HCEC 1CT (cell line): ENCODE results near the gene KCNC3.
"Not testable (repeated sequence)": the region's sequence is repeated elsewhere in the genome, so short reads cannot be mapped to it uniquely, and the experiment has no call there.

Source experiments
- DNase-seq: peaks from one replicate; pipeline ENCODE4 v3.0.0-alpha.2; 2017

KCNC3 gene

GRCh38 chr19:50352242-50352641 is 23.1 kb upstream of the KCNC3 start:
- DNase-seq, result no peak

- DNase-seq, result no peak
Measured at GRCh38 chr19:50349277-50350057, 20.3 kb upstream of the KCNC3 start.

GRCh38 chr19:50347089-50347581 is 18.0 kb upstream of the KCNC3 start:
- DNase-seq, result not testable (repeated sequence)

DNA sequence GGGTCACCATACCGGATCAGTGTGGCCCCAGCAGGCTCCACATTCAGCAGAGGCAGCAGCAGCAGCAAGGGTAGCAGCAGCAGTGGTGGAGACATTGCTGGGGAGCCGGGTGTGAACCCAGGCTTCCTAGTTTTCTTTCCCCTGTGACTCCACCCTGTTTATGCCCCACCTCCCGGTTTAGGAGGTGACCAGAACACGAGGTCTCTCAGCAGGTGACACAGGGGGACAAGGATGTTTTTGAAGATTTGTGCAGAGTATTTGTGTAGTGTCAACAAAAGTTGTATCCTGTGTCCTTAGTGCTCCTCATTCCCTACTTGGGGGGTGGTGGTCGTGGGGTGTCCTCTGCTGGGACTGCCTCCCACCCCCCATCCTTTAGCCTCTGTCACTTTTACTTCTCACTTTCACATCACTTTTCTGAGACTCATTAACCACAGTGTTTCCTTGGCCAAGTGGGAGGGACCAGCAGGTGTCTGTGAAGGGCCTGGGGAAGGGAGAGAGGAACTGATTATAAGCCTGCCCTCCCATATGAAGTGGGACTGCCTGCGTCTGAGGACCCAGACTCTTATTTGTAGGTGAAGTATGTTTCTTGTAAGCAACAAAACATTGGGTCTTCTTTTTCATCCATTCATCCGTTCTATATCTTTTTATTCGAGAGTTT is 15.6 kb upstream of the KCNC3 start:
- no peak for DNase-seq

GRCh38 chr19:50341091-50341564 is 12.0 kb upstream of the KCNC3 start:
- no peak for DNase-seq

GRCh38 chr19:50340331-50340730 is 11.2 kb upstream of the KCNC3 start:
- no peak for DNase-seq

GRCh38 chr19:50337031-50337430 is 7.9 kb upstream of the KCNC3 start:
- not testable (repeated sequence) for DNase-seq

DNA sequence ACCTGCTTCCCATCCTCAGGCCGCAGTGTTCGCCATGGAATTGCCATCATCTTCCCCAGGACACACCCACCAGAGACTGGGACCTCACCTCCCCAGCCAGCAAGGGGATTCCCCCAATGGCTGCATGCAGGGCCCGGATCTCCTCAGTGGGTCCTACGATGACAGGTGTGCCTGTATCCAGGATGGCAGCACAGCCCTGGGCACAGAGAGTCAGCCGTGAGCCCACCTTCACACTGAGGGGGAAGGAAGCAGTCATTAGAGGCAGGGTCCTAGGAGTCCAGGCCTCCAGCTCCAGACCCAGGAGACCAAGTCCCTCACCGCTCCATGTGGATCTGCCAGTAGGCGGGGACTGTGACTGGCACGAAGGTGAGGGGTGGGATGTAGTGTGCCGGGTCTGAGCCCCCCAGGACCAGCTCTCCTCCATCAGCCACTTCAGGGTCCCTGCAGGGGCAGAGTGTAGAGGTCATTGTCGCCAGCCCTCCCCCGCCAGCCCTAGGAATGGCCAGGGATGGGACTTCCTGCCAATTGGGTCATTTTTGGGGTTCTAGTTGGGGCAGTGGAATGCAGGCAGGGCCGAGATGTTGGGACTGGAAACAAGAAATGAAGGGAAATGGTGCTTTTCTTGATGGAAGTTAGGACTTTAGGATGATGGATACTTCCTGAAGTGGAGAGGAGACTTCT is 5.7 kb upstream of the KCNC3 start:
- DNase-seq, result no peak

DNA sequence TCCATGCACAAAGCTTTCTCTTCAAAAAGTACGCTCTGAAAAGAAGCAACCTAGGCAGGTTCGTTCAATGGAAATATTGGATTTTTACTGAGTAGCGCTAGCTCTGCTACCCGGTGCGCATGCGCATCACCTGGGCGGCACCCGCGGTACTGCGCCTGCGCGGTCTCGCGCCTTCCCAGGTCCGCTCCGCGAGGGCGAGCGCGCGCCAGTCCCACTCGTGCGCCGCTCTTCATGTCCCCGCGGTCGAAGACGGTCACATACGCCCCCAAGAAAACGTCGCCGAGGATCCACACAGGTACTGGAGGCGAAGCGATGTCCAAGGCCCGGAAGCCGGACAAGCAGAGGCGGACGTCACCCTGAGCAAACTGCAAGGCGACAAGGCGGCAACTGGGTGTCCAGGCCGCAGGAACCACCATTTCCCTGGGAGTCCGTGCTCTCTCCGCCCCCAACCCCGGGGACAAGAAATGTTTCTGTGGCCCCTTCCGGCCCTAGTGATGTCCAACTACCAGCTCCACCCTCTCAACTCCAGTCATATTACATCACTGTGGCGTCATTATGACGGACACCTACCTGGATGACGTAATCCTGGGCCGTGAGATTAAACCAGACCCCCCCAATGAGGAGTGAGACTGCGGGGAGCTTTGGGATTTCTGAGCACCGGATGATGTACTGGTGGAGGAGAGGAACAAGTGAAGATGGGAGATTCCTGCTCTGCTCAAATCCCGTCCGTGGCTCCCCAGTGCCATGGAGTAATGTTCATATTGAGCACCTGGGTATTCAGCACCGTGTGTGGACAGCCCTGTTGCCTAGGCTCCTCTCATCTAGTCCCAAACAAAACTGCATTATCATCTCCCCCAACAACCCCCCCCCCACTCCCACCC is 4.8 kb upstream of the KCNC3 start:
- DNase-seq, result no peak

DNA sequence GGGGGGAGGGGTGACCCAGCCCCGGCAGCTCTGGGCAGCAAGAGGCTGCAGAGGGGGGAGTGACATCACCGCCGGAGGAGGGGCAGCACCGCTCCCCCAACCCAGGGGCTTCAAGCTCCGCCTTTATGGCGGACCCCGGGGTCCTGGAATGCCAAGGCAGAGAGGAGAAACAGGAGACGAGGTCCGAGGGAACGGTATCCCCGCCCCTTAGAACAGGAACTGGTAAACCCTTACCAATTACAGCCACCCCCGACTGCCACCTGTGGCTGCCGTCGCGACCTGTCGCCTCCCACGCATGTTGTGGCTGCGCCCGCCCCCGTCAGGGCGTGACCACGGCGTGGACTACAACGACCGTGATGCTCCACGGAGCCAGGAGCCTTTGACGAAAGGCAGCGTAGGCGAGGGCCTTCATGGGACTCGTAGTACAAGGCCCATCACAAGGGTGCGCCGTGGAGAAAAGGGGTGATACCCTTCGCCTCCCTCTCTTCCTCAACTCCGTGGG is 4.1 kb upstream of the KCNC3 start:
- no peak for DNase-seq

GRCh38 chr19:50332244-50333038 is 3.3 kb upstream of the KCNC3 start:
- DNase-seq, result no peak

DNA sequence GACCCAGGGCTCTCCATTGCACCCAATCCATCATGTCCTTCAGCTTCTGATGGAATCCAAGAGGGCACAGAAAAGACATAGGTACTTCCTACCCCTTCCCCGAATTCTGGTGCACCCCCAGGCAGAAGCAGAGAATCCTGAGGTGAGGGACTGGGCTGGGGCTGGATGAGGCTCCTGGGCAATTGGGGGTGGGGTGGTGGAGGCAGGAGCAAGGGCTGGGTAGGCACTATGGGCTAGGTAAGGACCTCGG is 2.7 kb upstream of the KCNC3 start:
- no peak for DNase-seq

- DNase-seq, result no peak
Measured at GRCh38 chr19:50331221-50331993, 2.2 kb upstream of the KCNC3 start.

DNA sequence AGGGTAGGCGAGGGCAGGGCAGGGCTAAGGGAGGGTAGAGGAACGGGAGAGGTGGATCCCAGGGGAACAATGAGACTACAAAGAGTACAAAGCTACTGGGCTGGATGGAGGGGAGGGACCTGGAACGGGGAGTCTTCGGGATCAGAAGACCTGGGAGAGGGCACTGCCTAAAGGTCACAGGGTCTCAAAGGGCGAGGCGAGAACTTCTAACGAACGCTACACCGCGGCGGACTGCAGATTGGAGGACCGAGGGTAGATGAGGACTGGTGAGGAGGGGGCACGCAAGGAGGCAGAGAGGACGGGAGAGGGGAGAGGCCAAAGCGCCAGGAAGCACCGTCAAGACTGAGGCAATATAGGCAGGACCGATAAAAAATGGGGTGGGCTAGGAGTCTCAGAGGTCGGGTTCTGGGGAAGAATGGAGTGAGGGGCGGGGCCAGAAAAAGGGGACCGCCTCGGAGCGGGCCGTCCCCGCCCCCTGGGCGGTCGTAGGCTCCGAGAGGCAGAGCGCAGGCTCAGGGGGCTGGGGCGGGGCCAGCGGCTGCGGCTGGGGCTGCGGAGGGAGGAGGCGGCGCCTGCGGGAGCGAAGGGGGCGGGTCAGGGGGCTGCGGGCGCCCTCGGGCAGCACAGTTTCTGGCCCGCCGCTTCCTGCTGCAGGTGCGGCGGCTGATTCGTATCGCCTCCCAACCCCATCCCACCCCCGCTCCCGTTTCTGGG is 1.3 kb upstream of the KCNC3 start:
- peak; percentile 45 for DNase-seq

GRCh38 chr19:50329926-50330294 is 733 bp upstream of the KCNC3 start:
- DNase-seq, result not testable (repeated sequence)

GRCh38 chr19:50328873-50329145 is 368 bp downstream of the KCNC3 start:
- no peak for DNase-seq

DNA sequence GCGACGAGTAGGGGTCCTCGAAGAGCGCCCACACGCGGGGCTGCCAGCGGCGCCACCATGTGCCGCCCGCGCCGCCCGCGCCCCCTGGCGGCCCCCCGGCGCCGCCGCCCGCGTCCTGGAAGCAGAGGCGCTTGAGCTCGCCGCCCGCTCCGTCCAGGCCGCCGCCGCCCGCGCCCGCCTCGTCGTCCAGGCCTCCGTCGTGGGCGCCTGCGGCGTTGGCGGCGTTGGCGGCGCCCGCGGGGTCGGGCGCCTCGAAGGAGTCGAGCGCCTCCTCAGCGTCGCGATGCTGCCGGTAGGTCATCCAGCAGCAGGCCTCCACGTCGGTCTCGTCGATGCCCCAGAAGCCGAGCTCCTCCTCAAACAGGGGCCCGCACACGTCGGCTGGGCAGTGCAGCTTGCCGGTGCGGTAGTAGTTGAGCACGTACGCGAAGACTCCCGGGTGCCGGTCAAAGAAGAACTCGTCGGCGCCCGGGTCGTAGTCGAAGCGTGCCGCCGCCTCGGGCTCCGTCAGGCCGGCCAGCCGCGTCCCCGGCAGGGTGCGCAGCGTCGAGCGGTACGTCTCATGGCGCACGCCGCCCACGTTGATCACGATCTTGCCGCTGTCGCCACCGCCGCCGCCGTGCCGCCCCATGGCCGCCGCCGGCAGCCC is 829 bp downstream of the KCNC3 start:
- DNase-seq, result no peak

DNA sequence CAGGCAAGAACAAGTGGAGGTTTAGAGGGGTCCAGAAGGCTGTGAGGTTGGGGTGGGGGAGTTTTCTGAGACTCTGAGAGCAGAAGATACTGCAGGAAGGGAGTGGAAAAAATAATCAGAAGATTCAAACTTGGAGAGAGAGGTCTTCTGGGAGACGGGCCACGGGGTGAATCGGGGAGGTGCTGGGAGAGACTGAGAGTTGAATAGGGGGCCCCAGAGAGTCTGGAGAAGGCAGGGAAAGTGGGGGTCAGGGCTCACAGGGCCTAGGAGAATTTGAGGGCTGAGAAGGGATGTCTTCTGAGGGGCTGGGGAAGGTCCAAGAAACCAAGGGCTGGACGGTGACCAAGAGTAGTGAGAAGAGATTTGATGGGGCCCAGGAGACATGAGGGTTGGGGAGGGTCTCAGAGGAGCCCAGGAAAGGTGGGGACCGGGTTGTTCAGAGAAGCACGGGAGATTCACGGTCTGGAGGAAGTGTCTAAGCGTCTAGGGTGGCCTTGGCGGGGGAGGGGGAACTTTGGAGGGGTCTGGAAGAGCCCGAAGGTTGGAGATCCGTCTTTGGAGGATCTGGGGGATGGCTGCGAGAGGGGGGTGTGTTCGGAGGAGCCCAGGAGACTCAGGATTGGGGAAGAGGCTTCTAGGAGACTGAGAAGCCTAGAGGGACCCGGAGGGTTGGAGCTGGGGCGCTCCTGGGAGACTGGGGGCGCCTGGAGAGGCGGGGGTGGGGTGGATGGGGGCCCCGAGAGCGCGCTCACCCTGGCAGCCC is 1.5 kb downstream of the KCNC3 start:
- DNase-seq, result no peak

DNA sequence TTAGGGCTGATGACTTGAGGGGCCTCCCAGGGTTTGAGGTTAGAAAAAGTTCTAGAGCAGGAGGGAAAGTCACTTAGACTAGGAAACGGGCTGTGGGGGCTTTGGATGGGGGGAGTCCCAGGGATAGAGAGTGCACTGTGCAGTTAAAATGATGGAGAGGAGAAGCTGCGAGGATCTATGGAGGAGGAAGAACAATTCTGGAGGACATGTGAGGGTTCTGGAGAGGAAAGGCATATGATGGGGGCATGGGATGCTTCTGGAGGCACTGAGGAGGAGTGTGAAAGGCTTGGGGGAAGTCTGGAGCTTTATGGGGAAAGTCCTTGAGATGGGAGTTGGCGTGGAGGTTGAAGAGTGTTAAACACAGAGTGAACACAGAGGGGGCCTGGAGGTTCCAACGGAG is 2.2 kb downstream of the KCNC3 start:
- no peak for DNase-seq
